ENCODE measurements around the gene DUSP19. TPM values are rescaled to one million over a fixed set of nuclear protein-coding genes. Genes with fewer than 3 reads are reported as not detected.

DUSP19 gene
- total RNA-seq, 1 experiment from 2014 or later, result 3.6 TPM

DNA sequence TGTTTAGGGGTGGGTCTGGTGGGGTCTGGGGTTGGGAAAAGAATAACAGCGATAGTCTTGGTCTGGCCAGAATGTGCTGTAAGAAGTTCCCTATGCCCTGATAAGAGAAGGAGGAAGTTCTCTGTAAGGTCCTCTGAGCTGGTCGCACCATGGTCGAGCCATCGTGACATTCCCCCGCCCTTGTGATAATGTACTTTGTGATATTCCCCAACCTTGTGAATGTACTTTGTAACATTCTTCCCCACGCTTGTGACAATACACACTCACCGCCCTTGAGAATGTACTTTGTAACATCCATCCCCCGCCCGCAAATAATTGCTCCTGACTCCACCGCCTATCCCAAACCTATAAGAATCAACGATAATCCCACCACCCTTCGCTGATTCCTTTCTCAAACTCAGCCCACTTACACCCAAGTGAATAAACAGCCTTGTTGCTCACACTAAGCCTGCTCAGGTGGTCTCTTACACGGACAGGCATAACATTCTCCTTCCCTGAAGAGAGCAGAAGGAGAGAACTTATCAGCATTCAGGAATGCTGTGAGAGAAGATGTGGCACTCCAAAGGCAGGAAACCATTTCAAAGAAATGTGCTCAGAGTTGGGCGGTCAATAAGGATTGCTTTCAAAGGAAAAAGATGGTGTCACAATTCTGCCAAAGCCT is 17.8 kb upstream of the DUSP19 start:
- peak overlapping the region; percentile 3 for H3K4me3 Mint-ChIP-seq (ENCODE audit: unreplicated experiment)
- peaks cover 42% of the 10 kb centered on the region for H3K4me1 ChIP-seq
- H3K27me3 Mint-ChIP-seq (ENCODE audit: insufficient read depth, unreplicated experiment), result no peaks in the 10 kb centered on the region
- TF ChIP-seq, protein P1, sequence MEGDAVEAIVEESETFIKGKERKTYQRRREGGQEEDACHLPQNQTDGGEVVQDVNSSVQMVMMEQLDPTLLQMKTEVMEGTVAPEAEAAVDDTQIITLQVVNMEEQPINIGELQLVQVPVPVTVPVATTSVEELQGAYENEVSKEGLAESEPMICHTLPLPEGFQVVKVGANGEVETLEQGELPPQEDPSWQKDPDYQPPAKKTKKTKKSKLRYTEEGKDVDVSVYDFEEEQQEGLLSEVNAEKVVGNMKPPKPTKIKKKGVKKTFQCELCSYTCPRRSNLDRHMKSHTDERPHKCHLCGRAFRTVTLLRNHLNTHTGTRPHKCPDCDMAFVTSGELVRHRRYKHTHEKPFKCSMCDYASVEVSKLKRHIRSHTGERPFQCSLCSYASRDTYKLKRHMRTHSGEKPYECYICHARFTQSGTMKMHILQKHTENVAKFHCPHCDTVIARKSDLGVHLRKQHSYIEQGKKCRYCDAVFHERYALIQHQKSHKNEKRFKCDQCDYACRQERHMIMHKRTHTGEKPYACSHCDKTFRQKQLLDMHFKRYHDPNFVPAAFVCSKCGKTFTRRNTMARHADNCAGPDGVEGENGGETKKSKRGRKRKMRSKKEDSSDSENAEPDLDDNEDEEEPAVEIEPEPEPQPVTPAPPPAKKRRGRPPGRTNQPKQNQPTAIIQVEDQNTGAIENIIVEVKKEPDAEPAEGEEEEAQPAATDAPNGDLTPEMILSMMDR (IDR thresholded peaks at IDR 0.05; ENCODE audit: insufficient read depth in 1 of 2, low read depth in 1 of 2, low read length in 1 of 2, severe bottlenecking in 1 of 2, unreplicated experiment in 1 of 2), result no peak
- ChIA-PET CTCF (no interaction called here), POLR2A (no interaction called here)
- peaks cover 18% of the 10 kb centered on the region for H3K4me1 Mint-ChIP-seq (ENCODE audit: low read depth, unreplicated experiment)
- H3K9me3 Mint-ChIP-seq (ENCODE audit: unreplicated experiment), result no peaks in the 10 kb centered on the region
- no peak overlapping the region for H3K4me3 ChIP-seq (ENCODE audit: low read depth, low read length)
- no peaks in the 10 kb centered on the region for H3K36me3 ChIP-seq (ENCODE audit: control insufficient read depth, insufficient read depth, low read length)
- DNase-seq, result peak in 1 of 2 experiments; percentile 31
- no peaks in the 10 kb centered on the region for H3K36me3 Mint-ChIP-seq (ENCODE audit: insufficient read depth, unreplicated experiment)
- H3K27ac Mint-ChIP-seq (ENCODE audit: unreplicated experiment), result peak overlapping the region; percentile 74
- BruUV-seq (replicated peaks), result no TSS peak
- intact Hi-C loops (cut with micrococcal nuclease; ENCODE audit: unreplicated experiment), result no loop called here
- no peaks in the 10 kb centered on the region for H3K9me3 ChIP-seq
- H3K27me3 ChIP-seq (replicated peaks; ENCODE audit: control insufficient read depth, insufficient read depth, low read length), result no peaks in the 10 kb centered on the region

DNA sequence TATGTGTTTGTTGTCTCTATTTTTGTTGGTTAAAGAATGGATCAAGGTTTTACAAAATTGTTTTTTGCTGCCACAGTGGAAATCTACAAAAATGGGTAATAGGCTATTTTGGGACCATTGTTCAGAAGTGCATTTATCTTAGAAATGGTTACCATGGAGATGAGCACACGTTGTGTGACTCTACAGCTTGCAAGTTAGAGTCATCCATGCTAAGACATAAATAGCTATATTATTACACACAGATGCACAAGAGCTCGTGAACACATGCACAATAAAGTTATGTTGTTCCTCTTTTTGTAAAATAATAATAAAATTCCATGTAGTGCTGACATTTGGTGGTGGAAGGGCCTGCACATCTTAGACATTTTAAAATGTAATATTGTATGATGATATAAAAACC is 15.5 kb upstream of the DUSP19 start:
- H3K4me3 Mint-ChIP-seq (ENCODE audit: unreplicated experiment), result no peak overlapping the region
- intact Hi-C loops (cut with micrococcal nuclease; ENCODE audit: unreplicated experiment), result no loop called here
- H3K27me3 Mint-ChIP-seq (ENCODE audit: insufficient read depth, unreplicated experiment), result peaks cover 3% of the 10 kb centered on the region
- no peaks in the 10 kb centered on the region for H3K9me3 ChIP-seq
- H3K4me3 ChIP-seq (ENCODE audit: low read depth, low read length), result no peak overlapping the region
- H3K4me1 Mint-ChIP-seq (ENCODE audit: low read depth, unreplicated experiment), result peaks cover 18% of the 10 kb centered on the region
- peak overlapping the region; percentile 65 for H3K27ac Mint-ChIP-seq (ENCODE audit: unreplicated experiment)
- POLR2A ChIA-PET, result interaction anchor here (0.6 kb wide), 1 partner anchor 16 kb away, joined by 4 read pairs; no protein-coding TSS in a partner anchor
- H3K36me3 Mint-ChIP-seq (ENCODE audit: insufficient read depth, unreplicated experiment), result no peaks in the 10 kb centered on the region
- no peaks in the 10 kb centered on the region for H3K9me3 Mint-ChIP-seq (ENCODE audit: unreplicated experiment)
- CTCF ChIA-PET, result no interaction called here
- no peaks in the 10 kb centered on the region for H3K27me3 ChIP-seq (replicated peaks; ENCODE audit: control insufficient read depth, insufficient read depth, low read length)
- DNase-seq, result no peak
- peaks cover 23% of the 10 kb centered on the region for H3K4me1 ChIP-seq
- no TSS peak for BruUV-seq (replicated peaks)
- no peaks in the 10 kb centered on the region for H3K36me3 ChIP-seq (ENCODE audit: control insufficient read depth, insufficient read depth, low read length)
- TF ChIP-seq, protein P1 (IDR thresholded peaks at IDR 0.05; ENCODE audit: insufficient read depth in 1 of 2, low read depth in 1 of 2, low read length in 1 of 2, severe bottlenecking in 1 of 2, unreplicated experiment in 1 of 2), result no peak

DNA sequence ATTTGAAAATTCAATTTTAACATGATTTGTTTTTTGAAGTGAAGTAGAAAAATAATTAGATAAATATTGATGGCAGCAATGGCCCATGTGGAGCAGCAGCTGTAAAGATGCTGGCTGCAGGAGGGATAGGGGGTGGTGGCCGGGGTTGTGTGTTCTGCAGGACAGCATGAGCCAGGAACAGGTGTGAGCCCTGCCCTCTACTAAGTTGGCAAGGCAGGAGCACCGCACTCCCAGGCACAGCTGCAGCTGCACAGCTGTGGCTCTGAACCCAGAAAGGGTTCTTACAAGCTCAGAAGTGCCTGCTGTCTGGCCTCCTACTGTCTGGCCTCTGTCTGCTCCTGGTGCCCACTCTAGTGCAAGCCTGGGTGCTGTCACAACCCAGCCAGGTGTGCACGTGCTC is 10.0 kb upstream of the DUSP19 start:
- no peaks in the 10 kb centered on the region for H3K4me1 Mint-ChIP-seq (ENCODE audit: low read depth, unreplicated experiment)
- POLR2A ChIA-PET, result no interaction called here
- TF ChIP-seq, protein P1 (IDR thresholded peaks at IDR 0.05; ENCODE audit: insufficient read depth in 1 of 2, low read depth in 1 of 2, low read length in 1 of 2, severe bottlenecking in 1 of 2, unreplicated experiment in 1 of 2), result no peak

More for the DNA sequence above, 10.0 kb upstream of the DUSP19 start:
- Histone ChIP-seq H3K9me3 (peaks cover 10% of the 10 kb centered on the region), H3K27me3 (replicated peaks; ENCODE audit: control insufficient read depth, insufficient read depth, low read length) (no peaks in the 10 kb centered on the region), H3K4me3 (ENCODE audit: low read depth, low read length) (no peak overlapping the region), H3K4me1 (no peaks in the 10 kb centered on the region), H3K36me3 (ENCODE audit: control insufficient read depth, insufficient read depth, low read length) (no peaks in the 10 kb centered on the region)
- DNase-seq, result no peak
- peaks cover 3% of the 10 kb centered on the region for H3K27me3 Mint-ChIP-seq (ENCODE audit: insufficient read depth, unreplicated experiment)
- BruUV-seq (replicated peaks), result no TSS peak
- H3K4me3 Mint-ChIP-seq (ENCODE audit: unreplicated experiment), result no peak overlapping the region
- CTCF ChIA-PET, result no interaction called here
- no peaks in the 10 kb centered on the region for H3K9me3 Mint-ChIP-seq (ENCODE audit: unreplicated experiment)
- H3K27ac Mint-ChIP-seq (ENCODE audit: unreplicated experiment), result no peak overlapping the region
- intact Hi-C loops (cut with micrococcal nuclease; ENCODE audit: unreplicated experiment), result no loop called here
- no peaks in the 10 kb centered on the region for H3K36me3 Mint-ChIP-seq (ENCODE audit: insufficient read depth, unreplicated experiment)
